ENCODE measurements around the gene AHNAK2.

The AHNAK2 gene

GRCh38 chr14:104972301-104973134 lies 5.7 kb downstream of the AHNAK2 start:
- no peak for TF ChIP-seq CTCF (conservative IDR thresholded peaks at IDR 0.05; ENCODE audit: control insufficient read depth, insufficient read depth, low read depth, low read length)
- H3K4me3 ChIP-seq (ENCODE audit: control insufficient read depth, low read depth, low read length) = no peak overlapping the region
- DNase-seq (ENCODE audit: low read depth) = peak; percentile 74

- TF ChIP-seq CTCF (conservative IDR thresholded peaks at IDR 0.05; ENCODE audit: control insufficient read depth, insufficient read depth, low read depth, low read length) = no peak
- DNase-seq (ENCODE audit: low read depth) = no peak
- no peak overlapping the region for H3K4me3 ChIP-seq (ENCODE audit: control insufficient read depth, low read depth, low read length)
Observed at GRCh38 chr14:104971447-104972240, 6.5 kb downstream of the AHNAK2 start.

- peak; percentile 96 for DNase-seq (ENCODE audit: low read depth)
- TF ChIP-seq CTCF (conservative IDR thresholded peaks at IDR 0.05; ENCODE audit: control insufficient read depth, insufficient read depth, low read depth, low read length) = no peak
- peak overlapping the region; percentile 78 for H3K4me3 ChIP-seq (ENCODE audit: control insufficient read depth, low read depth, low read length)
Observed at GRCh38 chr14:104970231-104971068, 7.7 kb downstream of the AHNAK2 start.

GRCh38 chr14:104969741-104970230 lies 8.4 kb downstream of the AHNAK2 start:
- peak overlapping the region; percentile 78 for H3K4me3 ChIP-seq (ENCODE audit: control insufficient read depth, low read depth, low read length)
- TF ChIP-seq CTCF (conservative IDR thresholded peaks at IDR 0.05; ENCODE audit: control insufficient read depth, insufficient read depth, low read depth, low read length) = no peak
- no peak for DNase-seq (ENCODE audit: low read depth)

- DNase-seq (ENCODE audit: low read depth) = peak; percentile 41
- TF ChIP-seq CTCF (conservative IDR thresholded peaks at IDR 0.05; ENCODE audit: control insufficient read depth, insufficient read depth, low read depth, low read length) = no peak
- peak overlapping the region; percentile 78 for H3K4me3 ChIP-seq (ENCODE audit: control insufficient read depth, low read depth, low read length)
Observed at GRCh38 chr14:104968541-104969401, 9.4 kb downstream of the AHNAK2 start.

All from fibroblast of mammary gland (primary cell).